HG03558 (cell line): ENCODE measurements around the gene CDH13.

ENCODE experiments used
- ATAC-seq: cut with Tn5 transposase; IDR thresholded peaks from one replicate; pipeline ENCODE4 v1.9.1; 2021; ENCODE audit warnings: moderate number of reproducible peaks; ENCODE audit not compliant: unreplicated experiment; ENCODE audit errors: extremely low read depth

CDH13 gene

DNA sequence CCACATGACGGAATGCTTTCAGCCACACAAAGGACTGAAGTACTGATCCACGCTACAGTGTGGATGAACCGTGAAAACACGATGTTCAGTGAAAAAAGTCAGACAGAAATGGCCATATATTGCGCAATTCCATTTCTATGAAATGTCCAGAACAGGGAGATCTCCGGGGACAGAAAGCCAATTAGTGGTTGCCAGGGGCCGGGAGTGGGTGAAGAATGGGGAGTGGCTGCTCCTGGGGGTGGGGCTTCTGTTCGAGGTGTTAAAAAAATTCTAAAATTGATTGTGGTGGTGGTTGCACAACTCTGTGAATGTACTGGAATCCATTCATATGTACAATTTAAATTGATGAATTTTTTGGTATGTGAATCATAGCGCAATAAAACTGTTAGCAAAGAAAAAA, 1026.2 kb downstream of the CDH13 start:
- ATAC-seq: no peak

DNA sequence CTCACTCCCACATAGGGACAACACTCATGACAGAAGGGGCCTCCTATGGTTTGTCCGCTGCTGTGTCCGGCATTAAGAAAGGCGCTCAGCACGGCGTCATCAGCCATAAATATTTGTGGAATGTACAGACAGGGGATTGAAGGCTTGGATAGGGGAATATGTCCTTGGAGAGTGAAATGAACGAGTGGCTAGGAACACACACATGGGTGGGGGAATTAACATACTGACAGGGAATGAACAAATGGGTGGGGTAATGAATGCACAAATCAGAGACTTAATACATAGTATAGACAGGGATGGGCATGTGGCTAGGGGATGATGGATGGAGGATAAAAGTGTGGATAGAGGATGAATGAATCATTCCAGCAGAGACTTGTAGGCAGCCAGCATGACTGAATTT, 1027.0 kb downstream of the CDH13 start:
- no peak for ATAC-seq

DNA sequence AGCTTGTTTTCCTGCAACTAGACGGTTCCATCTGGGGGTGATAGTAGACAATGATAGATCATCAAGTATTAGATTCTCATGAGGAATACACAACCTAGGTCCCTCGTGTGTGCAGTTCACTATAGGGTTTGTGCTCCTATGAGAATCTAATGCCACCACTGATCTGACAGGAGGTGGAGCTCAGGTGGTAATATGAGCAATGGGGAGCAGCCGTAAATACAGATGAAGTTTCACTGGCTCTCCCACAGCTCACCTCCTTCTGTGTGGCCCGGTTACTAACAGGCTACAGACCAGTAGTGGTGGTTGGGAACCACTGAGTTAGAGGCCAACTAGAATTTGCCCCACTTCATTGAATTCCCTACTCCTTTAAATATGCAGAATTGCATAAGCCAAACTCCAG, 1033.5 kb downstream of the CDH13 start:
- ATAC-seq: no peak

DNA sequence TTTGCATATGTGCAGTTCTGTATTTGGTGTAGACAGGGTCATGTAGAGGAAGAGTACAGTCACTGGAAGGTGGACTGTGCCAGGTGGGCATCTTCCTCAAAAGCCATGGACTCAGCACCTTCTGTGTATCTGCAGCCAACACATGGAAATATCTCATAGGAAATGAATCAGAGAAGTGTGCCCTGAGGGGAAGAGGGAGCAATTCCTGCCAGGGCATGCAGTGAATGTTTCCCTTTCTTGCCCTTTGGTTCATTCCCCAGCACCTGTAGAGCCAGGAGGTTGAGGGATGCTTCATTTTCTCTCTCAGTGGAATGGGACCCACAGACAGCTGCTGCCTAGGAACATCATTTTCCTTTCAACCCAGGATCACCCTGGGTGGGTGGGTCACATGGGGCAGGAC, 1034.9 kb downstream of the CDH13 start:
- ATAC-seq: no peak

DNA sequence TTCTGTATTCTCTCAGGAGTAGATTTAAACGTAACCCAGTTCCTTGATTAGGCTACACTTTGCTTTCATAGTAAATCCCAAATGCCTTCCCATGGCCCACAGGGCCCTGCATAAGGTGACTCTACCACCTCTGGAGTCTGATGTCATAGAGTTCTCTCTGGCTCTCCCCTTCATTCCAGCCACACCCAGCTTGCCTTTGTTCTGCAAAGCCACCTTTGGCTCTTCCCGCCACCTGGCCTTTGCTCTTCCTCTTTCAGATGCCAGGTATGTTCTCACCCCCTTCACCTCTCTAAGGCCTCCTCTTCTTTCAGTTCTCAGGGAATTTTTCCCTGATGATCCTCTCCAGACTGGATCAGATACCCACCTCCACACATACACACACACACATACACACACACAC, 1039.7 kb downstream of the CDH13 start:
- no peak for ATAC-seq

GRCh38 chr16:83669456-83669855, 1042.7 kb downstream of the CDH13 start:
- no peak for ATAC-seq

DNA sequence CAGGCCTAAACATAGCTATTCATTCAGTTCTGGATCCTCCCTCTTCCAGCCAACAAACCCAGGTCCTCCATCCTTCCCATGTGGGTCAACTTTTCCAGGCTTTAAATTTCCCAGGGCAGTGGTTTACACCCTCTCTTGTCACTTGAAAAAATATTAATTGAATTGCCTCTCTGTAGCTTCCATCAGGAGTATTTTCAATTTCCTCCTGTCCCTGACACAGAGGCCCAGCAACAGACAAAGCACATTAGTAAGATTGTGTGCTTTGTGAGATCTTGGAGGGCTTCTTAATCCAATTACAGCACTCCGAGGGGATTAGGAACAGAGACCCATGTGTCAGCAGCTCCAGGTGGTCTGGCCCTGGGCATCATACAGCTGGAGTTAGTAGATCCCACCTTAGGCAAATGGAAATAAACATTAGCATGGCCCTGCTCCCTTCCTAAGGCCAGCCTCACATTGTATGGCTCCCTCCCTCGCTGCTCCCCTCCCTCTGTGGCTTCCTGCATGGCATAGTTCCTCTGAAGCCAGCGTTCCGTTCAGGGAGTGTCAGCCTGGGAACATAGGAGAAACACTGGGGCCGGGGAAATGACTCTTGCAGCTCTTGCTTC, 1048.3 kb downstream of the CDH13 start:
- no peak for ATAC-seq

DNA sequence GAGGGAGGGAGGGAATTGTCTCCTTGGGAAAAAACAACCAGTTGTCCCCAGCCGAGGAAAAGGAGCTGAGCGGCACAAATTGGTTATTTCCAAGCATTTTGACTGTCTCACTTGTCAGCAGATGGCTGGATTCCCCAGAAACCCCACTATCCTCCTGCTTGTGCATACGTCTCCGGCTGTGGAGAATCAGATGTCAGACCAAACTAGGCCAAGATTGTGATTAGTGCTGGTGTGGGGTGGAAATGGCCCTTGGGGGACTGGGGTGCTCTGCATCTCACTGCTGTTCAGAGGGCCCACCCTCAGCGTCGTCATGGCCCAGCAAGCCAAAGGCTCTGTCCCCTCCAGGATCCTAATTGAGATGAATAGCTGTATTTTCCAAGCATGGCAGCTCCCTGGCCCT, 1049.3 kb downstream of the CDH13 start:
- no peak for ATAC-seq

DNA sequence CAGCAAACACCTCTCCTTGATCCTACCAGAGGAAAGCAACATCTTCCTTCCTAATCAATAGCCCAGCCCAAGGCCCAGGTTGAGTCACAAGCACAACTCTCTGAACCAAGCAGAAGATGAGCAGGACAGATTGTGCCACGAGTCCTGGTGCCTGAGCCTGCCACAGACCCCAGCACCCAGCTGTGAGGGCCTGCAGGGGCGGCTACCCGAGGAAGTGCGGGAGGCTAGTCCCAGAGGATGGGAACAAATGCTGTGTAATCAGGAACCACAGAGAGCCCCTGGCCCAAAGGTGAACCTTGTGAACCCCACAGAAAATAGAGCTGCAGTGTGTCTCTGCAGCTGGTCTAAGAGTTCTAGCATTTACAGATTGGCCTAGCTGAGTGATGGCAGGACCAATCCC, 1054.2 kb downstream of the CDH13 start:
- no peak for ATAC-seq

DNA sequence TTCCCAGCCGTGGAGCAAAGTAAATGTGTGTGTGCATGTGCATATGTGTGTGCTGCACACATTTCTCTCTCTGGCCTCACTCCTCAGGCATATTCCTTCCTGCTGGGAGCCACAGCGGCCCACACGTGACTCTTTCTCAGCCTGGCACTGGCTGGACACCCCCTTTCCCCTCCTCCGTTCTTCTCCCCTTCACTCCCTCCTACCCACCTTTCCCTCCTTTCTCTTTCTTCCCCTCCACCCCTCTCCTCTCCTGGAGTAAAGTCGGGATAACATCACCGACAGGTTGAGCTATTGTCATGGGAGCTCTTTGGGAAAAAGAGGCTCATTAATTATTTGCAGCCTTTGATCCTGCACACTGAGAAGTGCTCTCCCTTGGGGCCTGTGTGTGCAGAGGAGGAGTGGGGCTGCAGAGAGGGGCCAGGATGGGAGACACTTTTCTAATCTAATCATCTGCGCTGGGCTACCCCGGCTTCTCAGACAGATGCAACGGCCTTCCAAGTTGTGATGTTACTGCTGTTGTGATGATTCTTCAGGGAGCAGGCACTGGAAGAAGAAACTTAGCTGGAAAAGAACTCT, 1054.7 kb downstream of the CDH13 start:
- no peak for ATAC-seq

- no peak for ATAC-seq
Observed at GRCh38 chr16:83682116-83682867, 1055.5 kb downstream of the CDH13 start.

GRCh38 chr16:83682868-83683235, 1056.1 kb downstream of the CDH13 start:
- no peak for ATAC-seq

GRCh38 chr16:83685615-83686165, 1058.9 kb downstream of the CDH13 start:
- ATAC-seq: no peak

DNA sequence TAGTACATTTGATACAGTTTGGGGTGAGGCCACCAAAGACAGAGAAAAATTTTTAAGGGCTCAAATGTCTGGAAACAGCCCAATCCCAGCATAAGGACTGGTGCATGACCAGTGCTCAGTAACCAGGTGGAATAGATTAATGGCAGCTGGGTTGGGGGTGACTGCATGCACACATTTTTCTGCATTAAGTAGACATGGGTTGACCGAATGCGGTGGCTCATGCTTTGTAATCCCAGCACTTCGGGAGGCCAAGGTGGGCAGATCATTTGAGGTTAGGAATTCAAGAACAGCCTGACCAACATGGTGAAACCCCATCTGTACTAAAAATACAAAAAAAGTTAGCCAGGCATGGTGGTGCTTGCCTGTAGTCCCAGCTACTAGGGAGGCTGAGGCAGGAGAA, 1060.0 kb downstream of the CDH13 start:
- no peak for ATAC-seq

GRCh38 chr16:83689385-83689831, 1062.6 kb downstream of the CDH13 start:
- ATAC-seq: peak; percentile 59

GRCh38 chr16:83692224-83692623, 1065.5 kb downstream of the CDH13 start:
- no peak for ATAC-seq

- ATAC-seq: no peak
Observed at GRCh38 chr16:83698964-83699363, 1072.2 kb downstream of the CDH13 start.

DNA sequence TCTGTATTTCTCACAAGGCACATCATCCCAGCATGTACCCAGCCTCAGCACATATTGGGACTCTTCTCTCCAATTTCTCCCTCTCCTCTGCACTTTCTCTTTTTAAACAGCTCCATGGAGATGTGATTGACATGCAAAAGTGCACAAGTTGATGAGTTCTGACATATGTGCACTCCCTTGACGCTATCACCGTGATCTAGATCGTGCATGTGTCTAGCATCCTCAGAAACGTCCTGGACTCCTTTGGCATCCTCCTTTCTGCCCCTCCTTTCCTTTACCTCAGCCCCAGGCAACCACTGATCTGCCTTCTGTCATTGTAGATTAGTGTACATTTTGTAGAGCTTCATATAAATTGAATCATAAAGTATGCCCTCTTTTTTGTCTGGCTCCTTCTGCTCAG, 1073.0 kb downstream of the CDH13 start:
- ATAC-seq: no peak

GRCh38 chr16:83700918-83701317, 1074.1 kb downstream of the CDH13 start:
- no peak for ATAC-seq

DNA sequence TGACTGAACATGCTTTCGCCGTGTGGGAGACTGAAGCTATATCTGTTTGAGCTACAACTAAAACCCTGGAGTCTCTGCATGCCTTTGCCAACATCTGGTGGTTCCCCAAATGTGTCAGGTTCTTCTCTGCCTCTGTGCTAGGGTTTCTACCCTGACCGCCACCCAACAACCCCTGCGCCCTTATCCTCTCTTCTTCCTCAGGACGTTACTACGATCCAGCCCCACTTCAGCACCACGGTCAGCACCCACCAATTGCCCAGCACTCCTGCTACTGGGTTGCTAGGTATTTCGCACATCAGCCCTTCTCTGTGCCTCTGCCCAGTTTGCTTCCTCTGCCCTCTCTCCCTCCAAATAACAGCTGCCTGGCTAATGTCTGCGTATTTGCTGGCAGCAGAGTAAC, 1074.7 kb downstream of the CDH13 start:
- no peak for ATAC-seq

- no peak for ATAC-seq
Observed at GRCh38 chr16:83704656-83705055, 1077.9 kb downstream of the CDH13 start.
